Measurements from ENCODE around the gene CHFR.
A peak's percentile ranks its signal among the peaks of the same experiment; 100 is the strongest.
"Not testable (repeated sequence)": the region's sequence is repeated elsewhere in the genome, so short reads cannot be mapped to it uniquely, and the experiment has no call there.

The CHFR gene

DNA sequence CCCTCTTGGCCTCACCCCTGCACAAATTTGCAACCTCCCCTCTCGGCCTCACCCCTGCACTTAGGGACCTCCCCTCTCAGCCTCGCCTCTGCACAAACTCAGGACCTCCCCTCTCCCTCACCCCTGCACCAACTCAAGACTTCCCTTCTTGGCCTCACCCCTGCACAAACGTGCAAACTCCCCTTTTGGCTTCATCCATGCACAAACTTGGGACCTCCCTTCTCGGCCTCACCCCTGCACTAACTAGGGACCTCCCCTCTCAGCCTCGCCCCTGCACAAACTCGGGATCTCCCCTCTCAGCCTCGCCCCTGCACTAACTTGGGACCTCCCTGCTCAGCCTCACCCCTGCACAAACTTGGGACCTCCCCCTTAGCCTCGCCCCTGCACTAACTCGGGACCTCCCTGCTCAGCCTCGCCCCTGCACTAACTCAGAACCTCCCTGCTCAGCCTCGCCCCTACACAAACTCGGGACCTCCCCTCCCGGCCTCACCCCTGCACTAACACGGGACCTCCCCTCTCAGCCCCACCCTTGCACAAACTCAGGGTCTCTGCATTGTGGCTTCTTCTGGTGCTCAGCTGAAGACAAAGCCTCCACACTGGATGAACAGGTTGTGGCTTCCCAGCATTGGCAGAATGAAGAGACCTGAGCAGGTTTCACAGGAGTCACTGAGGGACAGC lies 47.7 kb downstream of the CHFR start:
- DNase-seq (ENCODE audit: low read depth in 2 of 2) = no peak

DNA sequence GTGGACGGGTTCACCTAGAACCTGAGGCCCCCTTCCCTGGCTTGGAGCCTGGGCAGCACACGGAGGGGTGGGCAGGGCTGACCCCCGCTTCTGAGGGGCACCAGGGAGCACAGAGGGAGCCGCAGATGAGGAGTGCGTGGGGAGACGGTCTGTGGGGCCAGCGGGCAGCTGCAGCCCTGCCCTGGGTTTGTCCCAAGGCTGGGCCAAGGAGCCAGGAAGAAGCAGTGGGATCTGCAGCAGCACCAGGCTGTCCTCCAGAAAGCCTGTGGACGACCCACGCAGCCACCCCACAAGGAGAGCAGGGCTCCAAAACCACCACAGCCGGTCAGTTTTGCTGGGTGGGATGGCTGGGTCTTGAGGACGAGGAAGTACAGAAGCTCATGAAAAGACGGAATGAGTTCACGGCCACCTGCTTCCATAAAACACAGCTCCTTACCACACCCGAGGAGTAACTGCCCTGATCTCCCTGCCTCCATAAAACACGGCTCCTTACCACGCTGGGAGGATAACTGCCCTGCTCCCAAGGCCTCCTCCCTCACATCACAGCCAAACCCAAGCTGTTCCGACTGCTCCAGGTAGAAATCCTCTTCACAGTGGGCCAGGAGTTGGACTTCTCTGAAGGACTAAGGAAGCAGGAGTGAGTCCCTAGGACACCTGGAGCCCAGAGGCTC lies 48.9 kb downstream of the CHFR start:
- no peak for DNase-seq (ENCODE audit: low read depth in 2 of 2)

DNA sequence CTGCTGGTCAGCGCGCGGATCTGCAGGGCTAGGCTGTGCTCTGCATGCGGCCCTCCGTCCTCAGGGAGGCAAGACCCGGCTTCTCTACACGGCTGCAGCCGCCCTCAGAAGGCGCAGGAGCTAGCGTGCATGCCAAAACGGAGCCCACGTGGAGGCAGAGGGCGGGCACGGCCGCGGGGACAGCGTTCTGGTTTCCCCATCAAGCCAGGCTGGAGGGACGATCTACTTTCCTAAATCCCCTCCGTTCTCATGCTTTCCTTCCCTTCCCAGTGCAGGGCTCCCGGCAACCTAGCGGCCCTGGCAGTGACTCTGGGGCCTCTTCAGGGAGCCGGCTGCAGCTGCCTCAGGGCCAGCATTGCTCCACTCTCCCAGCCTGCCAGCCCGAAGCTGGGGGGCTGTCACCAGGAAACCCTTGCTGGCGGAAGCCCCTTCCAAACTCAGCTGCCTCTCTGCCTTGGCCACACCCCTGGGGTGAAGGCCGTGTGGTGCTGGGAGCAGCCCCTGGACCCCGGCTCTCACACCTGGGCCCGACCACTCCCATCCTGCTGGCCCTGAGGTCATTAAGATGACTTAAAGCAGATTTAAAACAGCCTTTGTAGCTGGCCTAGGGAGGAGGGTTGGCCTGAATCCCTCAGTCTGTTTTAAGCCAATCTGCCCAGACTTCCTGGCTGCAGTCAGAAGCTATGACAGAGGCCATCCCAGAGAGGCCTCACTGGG lies 49.6 kb downstream of the CHFR start:
- DNase-seq (ENCODE audit: low read depth in 2 of 2) = no peak

DNA sequence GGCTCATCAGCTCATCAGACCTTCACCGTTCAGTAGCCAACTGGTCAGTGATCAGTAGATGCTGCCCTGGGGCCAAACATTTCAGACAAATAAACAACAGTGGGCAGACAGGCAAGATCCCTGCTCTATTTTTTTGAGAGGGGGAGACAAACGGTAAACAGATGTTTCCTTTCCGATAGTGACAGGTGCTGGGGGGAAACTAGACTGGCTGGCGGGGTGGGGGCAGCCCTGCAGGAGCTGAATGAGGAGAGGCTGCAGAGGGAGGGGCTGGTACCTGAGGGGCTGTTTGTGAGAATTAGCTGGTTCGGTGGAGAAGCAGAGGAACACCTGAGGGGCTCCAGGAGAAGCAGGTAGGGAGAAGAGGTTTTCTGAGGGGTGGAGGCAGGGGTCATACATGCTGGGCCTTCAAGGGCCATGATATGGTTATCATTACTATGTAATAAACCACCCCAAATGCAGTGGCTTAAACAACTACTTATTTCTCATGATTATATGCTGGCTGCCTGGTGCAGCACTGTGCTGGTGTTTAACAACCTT lies 50.5 kb downstream of the CHFR start:
- DNase-seq (ENCODE audit: low read depth in 2 of 2) = no peak

DNA sequence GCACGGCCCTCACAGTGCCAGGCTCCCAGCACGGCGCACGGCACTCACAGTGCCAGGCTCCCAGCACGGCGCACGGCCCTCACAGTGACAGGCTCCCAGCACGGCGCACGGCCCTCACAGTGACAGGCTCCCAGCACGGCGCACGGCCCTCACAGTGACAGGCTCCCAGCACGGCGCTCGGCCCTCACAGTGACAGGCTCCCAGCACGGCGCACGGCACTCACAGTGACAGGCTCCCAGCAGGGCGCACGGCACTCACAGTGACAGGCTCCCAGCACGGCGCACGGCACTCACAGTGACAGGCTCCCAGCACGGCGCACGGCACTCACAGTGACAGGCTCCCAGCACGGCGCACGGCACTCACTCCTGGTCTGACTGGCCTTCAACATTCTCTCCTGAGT lies 51.2 kb downstream of the CHFR start:
- DNase-seq (ENCODE audit: low read depth in 2 of 2) = not testable (repeated sequence)

DNA sequence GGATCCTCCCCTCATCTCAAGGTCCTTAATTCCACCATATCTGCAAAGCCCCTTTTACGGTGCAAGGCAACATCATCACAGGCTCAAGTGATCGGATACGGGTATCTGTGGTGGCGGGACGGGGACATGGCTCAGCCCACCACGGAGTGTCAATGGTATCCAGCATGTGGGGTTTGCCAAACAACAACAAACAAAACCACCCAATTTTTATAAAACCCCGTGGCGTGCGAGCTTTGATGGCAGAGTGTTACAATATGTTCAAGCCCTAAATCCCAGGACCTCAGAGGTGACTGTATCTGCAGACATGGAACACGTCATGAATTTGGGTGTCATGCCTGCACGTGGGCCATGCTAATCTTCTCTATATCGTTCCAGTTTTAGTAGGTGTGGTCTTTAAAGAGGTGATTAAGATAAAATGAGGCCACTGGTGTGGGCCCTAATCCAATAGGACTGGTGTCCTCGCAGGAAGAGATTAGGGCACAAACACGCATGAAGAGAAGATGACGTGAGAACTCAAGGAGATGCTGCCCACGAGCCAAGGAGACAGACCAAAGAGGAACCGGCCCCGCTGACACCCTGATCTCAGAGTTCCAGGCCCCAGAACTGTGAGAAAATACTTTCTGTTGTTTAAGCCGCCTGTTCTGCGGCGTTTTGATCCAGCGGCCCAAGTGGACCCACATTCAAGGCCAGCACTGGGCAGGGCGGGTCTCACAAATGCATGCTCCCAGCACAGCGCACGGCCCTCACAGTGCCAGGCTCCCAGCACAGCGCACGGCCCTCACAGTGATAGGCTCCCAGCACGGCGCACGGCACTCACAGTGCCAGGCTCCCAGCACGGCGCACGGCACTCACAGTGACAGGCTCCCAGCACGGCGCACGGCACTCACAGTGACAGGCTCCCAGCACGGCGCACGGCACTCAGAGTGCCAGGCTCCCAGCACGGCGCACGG lies 52.1 kb downstream of the CHFR start:
- DNase-seq (ENCODE audit: low read depth in 2 of 2) = no peak

DNA sequence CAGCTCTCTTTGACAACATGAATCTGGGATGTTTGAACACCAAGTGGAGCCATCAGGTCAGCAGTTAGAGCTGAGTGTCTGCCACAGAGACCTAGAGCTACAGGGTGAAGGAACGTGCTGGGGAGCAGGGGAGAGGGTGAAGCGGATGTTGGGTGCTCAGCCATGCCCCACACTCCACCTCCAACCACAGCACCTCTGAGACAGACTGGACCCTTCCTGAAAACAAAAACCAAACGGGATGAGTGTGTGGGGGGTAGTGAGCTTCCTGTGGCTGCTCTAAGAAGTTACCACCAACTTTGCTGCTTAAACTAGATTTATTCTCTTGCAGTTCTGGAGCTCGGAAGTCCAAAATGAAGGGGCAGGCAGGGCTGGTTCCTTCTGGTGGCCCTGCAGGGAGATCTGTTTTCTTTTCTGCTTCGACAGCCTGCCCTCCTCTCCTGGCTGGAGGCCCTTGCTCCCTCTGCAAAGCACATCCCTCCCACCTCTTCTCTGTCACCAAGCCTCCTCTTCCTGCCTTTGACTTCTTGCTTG lies 53.2 kb downstream of the CHFR start:
- DNase-seq (ENCODE audit: low read depth in 2 of 2) = no peak

DNA sequence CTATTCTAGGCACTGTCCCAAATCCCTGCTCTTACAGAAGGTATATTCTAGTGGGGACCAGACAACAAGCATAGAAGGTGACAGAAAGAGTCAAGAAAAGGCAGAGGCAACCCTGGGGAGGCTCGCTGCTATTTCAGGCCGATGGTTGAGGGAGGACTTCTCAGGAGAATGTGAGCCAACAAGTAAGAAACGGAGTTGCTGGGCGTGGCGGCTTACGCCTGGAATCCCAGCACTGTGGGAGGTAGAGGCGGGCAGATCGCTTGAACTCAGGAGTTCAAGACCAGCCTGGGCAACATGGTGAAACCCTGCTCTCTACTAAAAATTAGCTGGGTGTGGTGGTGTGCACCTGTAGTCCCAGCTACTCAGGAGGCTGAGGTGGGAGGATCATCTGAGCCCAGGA lies 54.1 kb downstream of the CHFR start:
- no peak for DNase-seq (ENCODE audit: low read depth in 2 of 2)

DNA sequence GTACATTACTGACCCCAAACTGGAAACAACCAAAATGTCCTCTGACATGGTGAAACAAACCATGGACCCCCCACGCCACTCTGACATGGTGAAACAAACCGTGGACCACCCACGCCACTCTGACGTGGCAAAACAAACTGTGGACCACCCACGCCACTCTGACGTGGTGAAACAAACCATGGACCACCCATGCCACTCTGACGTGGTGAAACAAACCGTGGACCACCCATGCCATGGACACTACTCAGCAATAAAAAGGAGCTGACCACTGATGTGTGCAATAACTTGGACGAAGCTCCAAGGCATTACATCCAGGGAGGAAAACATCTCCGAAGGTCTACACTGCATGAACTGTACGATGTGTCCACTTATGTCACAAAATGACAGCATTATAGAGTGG lies 55.6 kb downstream of the CHFR start:
- no peak for DNase-seq (ENCODE audit: low read depth in 2 of 2)

DNA sequence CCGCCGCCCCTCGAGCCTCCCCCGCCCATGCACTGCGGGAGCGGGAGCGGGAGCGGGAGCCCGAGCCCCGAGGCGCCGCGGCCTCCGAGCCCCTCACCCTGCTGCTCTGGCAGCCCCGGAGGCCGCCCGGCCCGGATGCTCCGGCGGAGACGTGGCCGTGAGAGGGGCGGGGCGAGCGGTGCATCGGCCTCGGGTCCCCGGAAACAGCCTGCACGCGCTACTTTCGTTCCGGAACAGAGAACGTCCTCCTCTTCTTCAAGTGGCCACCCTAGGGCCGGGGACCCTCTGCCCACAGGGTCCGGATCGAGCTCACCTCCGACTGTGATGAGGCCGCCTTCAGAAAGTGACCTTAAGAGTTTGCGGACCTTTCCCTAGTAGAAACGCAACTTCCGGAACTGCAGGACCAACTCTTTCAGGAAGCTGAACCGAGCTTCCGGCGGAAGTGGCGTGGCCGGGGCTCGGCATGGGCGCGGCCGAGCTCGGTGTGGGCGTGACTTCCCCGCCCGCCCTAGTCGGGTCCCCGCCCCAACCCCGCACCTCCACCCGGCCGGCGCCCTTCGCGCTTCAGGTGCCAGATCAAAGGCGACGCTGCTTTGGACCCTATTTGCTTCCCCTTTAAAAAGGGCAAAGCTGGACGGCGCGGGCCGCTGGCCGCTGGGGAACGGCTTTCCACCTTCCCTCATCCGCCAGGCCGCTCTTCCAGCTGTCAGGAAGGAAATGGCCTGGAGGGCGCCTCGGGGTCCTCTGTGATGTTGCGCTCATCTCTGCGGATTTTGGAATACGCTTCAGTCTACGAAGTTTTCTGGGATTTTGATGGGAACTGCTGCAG lies 58.5 kb downstream of the CHFR start, which contains the start of gene GOLGA3:
GOLGA3 (minus strand) TSS at position 164 of the 829 bp plus-strand sequence. CDS start 6,741 bp downstream, outside the sequence.
- DNase-seq (ENCODE audit: low read depth in 2 of 2) = peak; percentile 90 to 93

DNA sequence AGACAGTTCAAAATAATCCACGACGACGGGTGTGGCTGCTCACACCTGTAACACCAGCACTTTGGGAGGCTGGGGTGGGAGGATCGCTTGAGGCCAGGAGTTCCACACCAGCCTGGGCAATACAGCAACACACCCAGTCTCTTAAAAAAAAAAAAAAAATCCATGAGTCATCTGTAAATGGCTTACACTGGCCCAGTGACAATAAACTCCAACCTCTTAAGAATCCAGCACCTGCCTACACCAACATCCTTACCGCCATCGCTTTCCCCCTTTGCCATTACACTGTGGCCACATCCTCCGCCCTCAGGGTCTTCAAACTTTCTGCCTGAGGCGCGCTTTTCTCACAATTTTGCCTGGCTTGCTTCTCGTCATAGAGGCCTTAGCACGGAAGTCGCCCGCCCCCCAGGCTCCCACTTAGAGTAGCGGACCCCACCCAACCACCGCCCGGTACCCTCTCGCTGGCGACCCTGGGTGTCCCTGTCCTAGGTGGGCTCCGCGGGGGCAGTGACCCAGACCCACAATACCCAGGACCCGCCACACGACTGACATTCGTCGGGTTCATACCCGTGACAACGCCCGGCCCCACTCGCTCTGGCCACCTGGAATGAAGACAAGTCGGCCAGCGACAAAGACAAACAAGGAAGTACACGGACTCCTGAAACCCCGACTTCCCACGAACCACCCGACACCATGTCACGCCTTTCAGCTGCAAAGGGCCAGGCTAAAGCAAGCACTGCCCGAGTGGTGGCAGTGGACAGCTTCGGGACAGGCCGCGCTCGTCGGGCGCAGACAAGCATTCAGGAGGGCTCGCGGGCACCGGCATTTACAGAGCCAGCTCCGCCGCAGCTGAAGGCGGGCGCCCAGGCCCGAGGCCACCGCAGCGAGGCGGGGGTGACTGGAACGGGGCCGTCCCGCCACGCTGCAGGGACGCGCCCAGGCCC lies 59.4 kb downstream of the CHFR start:
- DNase-seq (ENCODE audit: low read depth in 2 of 2) = no peak

DNA sequence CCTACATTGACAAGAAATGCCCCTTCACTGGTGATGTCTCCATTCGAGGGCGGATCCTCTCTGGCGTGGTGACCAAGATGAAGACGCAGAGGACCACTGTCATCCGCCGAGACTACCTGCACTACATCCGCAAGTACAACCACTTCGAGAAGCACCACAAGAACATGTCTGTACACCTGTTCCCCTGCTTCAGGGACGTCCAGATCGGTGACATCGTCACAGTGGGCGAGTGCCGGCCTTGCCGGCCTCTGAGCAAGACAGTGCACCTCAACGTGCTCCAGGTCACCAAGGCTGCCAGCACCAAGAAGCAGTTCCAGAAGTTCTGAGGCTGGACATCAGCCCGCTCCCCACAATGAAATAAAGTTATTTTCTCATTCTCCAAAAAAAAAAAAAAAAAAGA lies 61.5 kb downstream of the CHFR start:
- no peak for DNase-seq (ENCODE audit: low read depth in 2 of 2)

DNA sequence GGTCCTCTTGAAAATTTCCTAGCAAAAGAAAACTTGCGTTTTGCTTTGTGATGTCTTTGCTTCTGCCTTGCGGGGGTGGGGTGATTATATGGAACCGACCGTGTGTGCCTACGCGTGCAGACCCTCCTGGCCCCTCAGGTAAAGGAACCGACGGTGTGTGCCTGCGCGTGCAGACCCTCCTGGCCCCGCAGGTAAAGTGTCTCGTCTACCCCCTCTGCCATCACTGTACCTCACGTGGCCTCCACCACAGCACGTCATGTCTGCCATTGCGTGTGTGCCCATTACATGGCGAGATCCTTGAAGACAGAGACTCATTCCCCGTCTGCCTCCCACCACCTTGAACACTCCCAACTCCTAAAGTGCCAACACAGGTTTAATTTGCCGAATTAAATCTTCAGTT lies 62.3 kb downstream of the CHFR start:
- DNase-seq (ENCODE audit: low read depth in 2 of 2) = no peak

DNA sequence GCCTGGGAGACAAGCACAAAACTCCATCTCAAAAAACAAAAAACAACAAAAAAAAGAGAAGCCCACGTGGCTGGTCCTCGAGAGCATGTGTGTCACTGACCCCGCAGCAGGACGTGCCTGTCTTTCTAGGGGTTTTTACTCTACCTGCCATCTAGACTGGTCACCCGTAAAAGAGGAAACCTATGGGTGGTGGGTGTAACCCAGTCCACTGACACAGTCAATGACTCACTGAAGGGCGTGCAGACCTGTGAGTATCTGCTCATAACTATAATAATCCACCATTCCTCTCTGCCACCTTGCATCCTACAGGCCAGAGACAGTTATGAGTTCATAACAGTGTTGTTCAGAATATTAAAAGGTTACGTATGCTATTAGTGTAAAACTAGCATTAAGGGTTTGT lies 63.4 kb downstream of the CHFR start:
- DNase-seq (ENCODE audit: low read depth in 2 of 2) = no peak

DNA sequence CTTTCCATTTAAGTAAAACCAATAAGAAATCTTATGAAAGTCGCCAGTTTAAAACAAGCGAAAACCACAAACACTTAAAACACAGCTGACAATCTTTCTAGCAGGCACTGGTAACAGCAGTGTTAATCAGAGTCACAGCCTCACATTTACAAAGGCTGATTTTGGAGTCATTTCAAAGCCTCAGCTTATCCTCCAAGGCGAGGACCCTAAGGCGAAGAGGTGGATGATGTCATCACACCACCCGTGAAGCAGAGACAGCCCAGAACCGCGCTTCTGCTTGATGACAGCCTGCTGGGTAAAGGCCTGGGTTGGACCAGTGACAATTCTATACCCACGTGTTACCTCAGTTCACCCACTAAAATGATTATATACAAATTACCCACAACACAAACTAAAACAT lies 68.8 kb downstream of the CHFR start:
- DNase-seq (ENCODE audit: low read depth in 2 of 2) = no peak

DNA sequence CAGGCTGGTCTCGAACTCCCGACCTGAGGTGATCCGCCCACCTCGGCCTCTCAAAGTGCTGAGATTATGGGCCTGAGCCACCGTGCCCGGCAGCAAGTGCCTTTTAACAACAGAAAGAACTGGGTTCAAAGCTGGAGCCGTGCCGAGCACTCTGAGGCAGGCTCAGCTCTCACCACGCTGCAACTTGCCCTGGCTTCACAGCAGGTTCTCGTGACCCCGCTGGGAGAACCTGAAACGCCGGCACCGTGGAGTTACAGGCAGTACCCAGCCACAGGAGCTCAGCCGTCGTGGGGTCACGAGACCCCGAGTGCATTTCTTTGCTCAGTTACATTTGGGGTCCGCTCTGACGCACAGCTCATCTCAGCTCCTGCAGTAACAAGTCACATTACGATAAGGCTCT lies 73.2 kb downstream of the CHFR start:
- DNase-seq (ENCODE audit: low read depth in 2 of 2) = no peak

DNA sequence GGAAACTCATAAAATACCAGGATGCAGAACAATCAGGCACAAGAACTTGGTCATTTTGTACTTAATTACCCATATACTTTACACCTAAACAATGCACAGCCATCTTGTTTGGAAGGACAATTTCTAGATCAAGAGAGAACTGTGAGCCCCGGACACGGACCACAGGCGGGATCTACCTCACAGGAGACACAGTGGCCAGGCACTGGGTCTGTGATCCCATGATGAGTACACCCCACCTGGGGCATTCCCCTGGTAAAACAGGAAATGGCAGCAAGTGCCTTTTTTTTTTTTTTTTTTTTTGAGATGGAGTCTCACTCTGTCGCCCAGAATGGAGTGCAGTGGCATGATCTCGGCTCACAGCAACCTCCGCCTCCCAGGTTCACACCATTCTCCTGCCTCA lies 74.0 kb downstream of the CHFR start:
- no peak for DNase-seq (ENCODE audit: low read depth in 2 of 2)

DNA sequence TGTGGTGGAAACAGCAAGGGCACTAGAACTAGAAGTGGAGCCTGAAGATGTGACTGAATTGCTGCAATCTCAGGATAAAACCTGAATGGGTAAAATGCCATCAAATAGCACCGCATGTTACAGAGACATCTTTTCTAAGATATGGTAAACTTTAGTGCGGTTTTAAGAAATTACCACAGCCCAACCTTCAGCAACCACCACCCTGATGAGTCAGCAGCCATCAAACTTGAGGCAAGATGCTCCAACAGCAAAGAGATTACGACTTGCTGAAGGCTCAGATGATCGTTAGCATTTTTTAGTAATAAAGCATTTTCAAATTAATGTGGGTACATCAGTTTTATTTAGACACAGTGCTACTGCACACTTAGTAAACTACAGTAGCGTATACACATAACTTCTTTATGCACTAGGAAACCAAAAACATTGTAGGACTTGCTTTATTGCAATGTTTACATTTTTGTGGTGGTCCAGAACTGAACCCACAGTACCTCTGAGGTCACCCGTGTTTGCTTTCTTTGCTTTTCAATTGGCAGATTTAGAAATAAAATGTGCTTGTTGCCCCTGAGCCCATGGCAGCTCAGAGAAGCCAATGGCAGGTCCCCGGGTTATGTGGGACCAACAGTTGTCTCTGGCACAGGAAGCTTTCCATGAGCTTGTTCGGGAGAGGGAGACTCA lies 74.6 kb downstream of the CHFR start:
- DNase-seq (ENCODE audit: low read depth in 2 of 2) = no peak

DNA sequence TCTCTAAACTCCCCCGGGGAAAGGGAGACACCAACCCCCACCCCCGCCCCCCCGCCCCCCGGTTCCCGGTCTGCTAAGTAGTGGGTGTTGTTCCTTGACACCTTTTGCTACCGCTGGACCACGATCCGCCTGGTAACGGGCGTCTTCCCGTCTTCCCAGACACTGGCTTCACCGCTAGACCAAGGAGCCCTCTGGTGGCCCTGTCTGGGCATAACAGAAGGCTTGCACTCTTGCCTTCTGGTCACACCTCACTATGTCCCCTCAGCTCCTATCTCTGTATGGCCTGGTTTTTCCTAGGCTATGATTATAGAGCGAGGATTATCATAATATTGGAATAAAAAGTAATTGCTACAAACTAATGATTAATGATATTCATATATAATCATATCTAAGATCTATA lies 78.0 kb downstream of the CHFR start:
- DNase-seq (ENCODE audit: low read depth in 2 of 2) = not testable (repeated sequence)

Data from stimulated activated CD8-positive, alpha-beta memory T cell treated with anti-CD3 and anti-CD28 coated beads, Interleukin-2, amount 100 ng/mL, for 48 hours (primary cell).